ENCODE results near the gene CCL22. TPM values are rescaled to one million over a fixed set of nuclear protein-coding genes. Genes with fewer than 3 reads are reported as not detected.

CCL22 gene
- total and polyA plus RNA-seq, 2 of the 4 experiments (the other 2 are of a cell fraction): not detected

GRCh38 chr16:57356547-57356946 is 2.0 kb upstream of the CCL22 start:
- H3K79me1 ChIP-seq (ENCODE audit: low read depth in 1 of 2, low read length in 2 of 2): no peaks in the 10 kb centered on the region
- H3K9ac ChIP-seq (ENCODE audit: low read depth, low read length): no peak overlapping the region
- DNase-seq: no peak
- no peaks in the 10 kb centered on the region for H3K9me3 ChIP-seq (ENCODE audit: control insufficient read depth, insufficient read depth, low read length)
- no peak overlapping the region for H3K56ac ChIP-seq (ENCODE audit: extremely low read depth, insufficient read depth, low read length)
- H2BK15ac ChIP-seq (ENCODE audit: low read depth, low read length): no peak overlapping the region
- CTCF ChIA-PET: no interaction called here
- H2BK120ac ChIP-seq (ENCODE audit: low read depth, low read length): no peak overlapping the region
- no peak overlapping the region for H3K4ac ChIP-seq (ENCODE audit: low read depth, low read length)
- no peak overlapping the region for H3K23ac ChIP-seq (ENCODE audit: low read depth, low read length)
- intact Hi-C loops (cut with micrococcal nuclease): no loop called here
- H3K4me3 ChIP-seq (ENCODE audit: insufficient read depth, low read depth, low read length): no peak overlapping the region
- no peaks in the 10 kb centered on the region for H4K20me1 ChIP-seq (ENCODE audit: insufficient read depth, low read length)
- no TSS peak for BruUV-seq (replicated peaks)
- H3K36me3 ChIP-seq (ENCODE audit: control insufficient read depth, insufficient read depth, low read length): no peaks in the 10 kb centered on the region
- H2AK5ac ChIP-seq (ENCODE audit: low read depth, low read length): no peak overlapping the region
- H3K27ac ChIP-seq (ENCODE audit: insufficient read depth, low read length): no peak overlapping the region
- no peak overlapping the region for H3K4me2 ChIP-seq (ENCODE audit: low read depth, low read length)
- H2AFZ ChIP-seq (replicated peaks; ENCODE audit: low read length, poor library complexity): no peak overlapping the region
- 60% methylated on average over 1 of the region's 4 CpGs; no CpG with 5 or more reads in 1 of the 2 experiments for WGBS, 2 experiments (ENCODE audit: extremely low coverage in 2 of 2, insufficient read length in 1 of 2)
- H2BK5ac ChIP-seq (ENCODE audit: low read depth, low read length, poor library complexity, severe bottlenecking): no peak overlapping the region
- H3K4me1 ChIP-seq (ENCODE audit: control insufficient read depth, insufficient read depth, low read length): no peaks in the 10 kb centered on the region
- H2AK9ac ChIP-seq (replicated peaks; ENCODE audit: low read depth, low read length, poor library complexity): no peak overlapping the region
- POLR2A ChIA-PET (ENCODE audit: unreplicated experiment): no interaction called here
- no peak overlapping the region for H4K91ac ChIP-seq (ENCODE audit: insufficient read depth, low read depth, low read length)
- dilution Hi-C loops (cut with HindIII; ENCODE audit: low sequenced_read_pairs, unreplicated experiment): no loop called here
- H2BK20ac ChIP-seq (ENCODE audit: low read depth, low read length): no peak overlapping the region
- H3K14ac ChIP-seq (replicated peaks; ENCODE audit: low read depth, low read length): no peak overlapping the region
- H4K8ac ChIP-seq (ENCODE audit: low read depth in 2 of 2, low read length in 2 of 2): no peak overlapping the region
- H3K9me1 ChIP-seq (ENCODE audit: insufficient read depth, low read length): no peaks in the 10 kb centered on the region
- no peak for ATAC-seq (ENCODE audit: low read depth)
- in situ Hi-C loops (cut with MboI; ENCODE audit: low sequenced_read_pairs): no loop called here
- no peak overlapping the region for H3K18ac ChIP-seq (ENCODE audit: low read depth, low read length)
- no peak overlapping the region for H4K5ac ChIP-seq (ENCODE audit: low read depth, low read length)
- H3K27me3 ChIP-seq (ENCODE audit: control insufficient read depth, insufficient read depth, low read length): peaks cover 56% of the 10 kb centered on the region
- TF ChIP-seq CHD1 (IDR thresholded peaks at IDR 0.05; ENCODE audit: low read depth, low read length) (no peak), SMC3 (IDR thresholded peaks at IDR 0.05; ENCODE audit: low read depth, low read length) (no peak), FOS (IDR thresholded peaks at IDR 0.05; ENCODE audit: low read depth, low read length) (no peak), MXI1 (IDR thresholded peaks at IDR 0.05; ENCODE audit: borderline replicate concordance, low read depth, low read length) (no peak), MAFK (IDR thresholded peaks at IDR 0.05; ENCODE audit: low read depth, low read length) (no peak), RAD21 (IDR thresholded peaks at IDR 0.05; ENCODE audit: low read length) (no peak), NFE2L2 (IDR thresholded peaks at IDR 0.05; ENCODE audit: low read depth, low read length) (no peak), CTCF (conservative IDR thresholded peaks at IDR 0.05; ENCODE audit: low read depth, low read length) (no peak), RCOR1 (IDR thresholded peaks at IDR 0.05; ENCODE audit: insufficient replicate concordance, low read length) (no peak), POLR2A (IDR thresholded peaks at IDR 0.05; ENCODE audit: low read depth, low read length) (no peak), MAZ (IDR thresholded peaks at IDR 0.05; ENCODE audit: borderline replicate concordance, low read depth, low read length) (no peak)
- TF ChIP-seq, protein P1, sequence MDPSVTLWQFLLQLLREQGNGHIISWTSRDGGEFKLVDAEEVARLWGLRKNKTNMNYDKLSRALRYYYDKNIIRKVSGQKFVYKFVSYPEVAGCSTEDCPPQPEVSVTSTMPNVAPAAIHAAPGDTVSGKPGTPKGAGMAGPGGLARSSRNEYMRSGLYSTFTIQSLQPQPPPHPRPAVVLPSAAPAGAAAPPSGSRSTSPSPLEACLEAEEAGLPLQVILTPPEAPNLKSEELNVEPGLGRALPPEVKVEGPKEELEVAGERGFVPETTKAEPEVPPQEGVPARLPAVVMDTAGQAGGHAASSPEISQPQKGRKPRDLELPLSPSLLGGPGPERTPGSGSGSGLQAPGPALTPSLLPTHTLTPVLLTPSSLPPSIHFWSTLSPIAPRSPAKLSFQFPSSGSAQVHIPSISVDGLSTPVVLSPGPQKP (IDR thresholded peaks at IDR 0.05; ENCODE audit: borderline replicate concordance, low read depth, low read length): no peak
- TF ChIP-seq, protein P2, sequence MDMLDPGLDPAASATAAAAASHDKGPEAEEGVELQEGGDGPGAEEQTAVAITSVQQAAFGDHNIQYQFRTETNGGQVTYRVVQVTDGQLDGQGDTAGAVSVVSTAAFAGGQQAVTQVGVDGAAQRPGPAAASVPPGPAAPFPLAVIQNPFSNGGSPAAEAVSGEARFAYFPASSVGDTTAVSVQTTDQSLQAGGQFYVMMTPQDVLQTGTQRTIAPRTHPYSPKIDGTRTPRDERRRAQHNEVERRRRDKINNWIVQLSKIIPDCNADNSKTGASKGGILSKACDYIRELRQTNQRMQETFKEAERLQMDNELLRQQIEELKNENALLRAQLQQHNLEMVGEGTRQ (IDR thresholded peaks at IDR 0.05; ENCODE audit: low read depth, low read length): no peak

Measured in IMR-90 (cell line).